ENCODE results near the gene ADAM22. TPM values are rescaled to one million over a fixed set of nuclear protein-coding genes. Genes with fewer than 3 reads are reported as not detected.
"Not testable (repeated sequence)": the region's sequence is repeated elsewhere in the genome, so short reads cannot be mapped to it uniquely, and the experiment has no call there.

ADAM22 gene
- polyA plus RNA-seq, 2 donors = 0.08 to 0.16 TPM

DNA sequence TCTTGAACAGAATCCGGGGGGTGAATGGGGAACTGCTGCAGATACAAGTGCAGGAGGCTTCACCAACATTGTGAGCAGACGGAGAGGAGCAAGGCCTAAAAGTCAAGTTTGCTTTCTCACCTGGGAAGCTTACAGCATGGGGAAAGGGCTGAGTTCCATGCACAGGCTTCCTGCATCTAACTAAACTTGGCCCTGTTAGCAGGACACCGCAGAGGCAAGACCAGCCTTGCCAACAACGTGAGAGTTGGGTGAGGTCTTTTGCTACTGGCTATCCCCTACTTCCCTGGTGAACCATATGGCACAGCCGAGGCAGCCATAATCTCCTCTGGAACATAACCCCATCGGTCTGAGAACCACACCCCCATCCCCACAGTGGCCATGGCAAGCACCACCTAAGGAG is 14.2 kb upstream of the ADAM22 start:
- Histone ChIP-seq H3K9me3 (ENCODE audit: control insufficient read depth in 2 of 2, insufficient read depth in 1 of 2, low read depth in 1 of 2, low read length in 1 of 2) (no peaks in the 10 kb centered on the region), H3K4me1 (ENCODE audit: control insufficient read depth in 2 of 2, insufficient read depth in 2 of 2, low read length in 1 of 2) (no peaks in the 10 kb centered on the region), H3K36me3 (ENCODE audit: control insufficient read depth in 2 of 2, insufficient read depth in 2 of 2, low read length in 1 of 2) (no peaks in the 10 kb centered on the region), H3K27ac (ENCODE audit: low read depth in 2 of 2, low read length in 1 of 2) (no peak overlapping the region), H3K4me3 (ENCODE audit: low read depth in 1 of 2, low read length in 2 of 2) (no peak overlapping the region), H3K27me3 (ENCODE audit: control insufficient read depth in 1 of 2, insufficient read depth in 2 of 2, low read length in 2 of 2) (no peaks in the 10 kb centered on the region)
- 86 to 87% methylated on average over 6 of the region's 6 CpGs for WGBS, 2 donors

DNA sequence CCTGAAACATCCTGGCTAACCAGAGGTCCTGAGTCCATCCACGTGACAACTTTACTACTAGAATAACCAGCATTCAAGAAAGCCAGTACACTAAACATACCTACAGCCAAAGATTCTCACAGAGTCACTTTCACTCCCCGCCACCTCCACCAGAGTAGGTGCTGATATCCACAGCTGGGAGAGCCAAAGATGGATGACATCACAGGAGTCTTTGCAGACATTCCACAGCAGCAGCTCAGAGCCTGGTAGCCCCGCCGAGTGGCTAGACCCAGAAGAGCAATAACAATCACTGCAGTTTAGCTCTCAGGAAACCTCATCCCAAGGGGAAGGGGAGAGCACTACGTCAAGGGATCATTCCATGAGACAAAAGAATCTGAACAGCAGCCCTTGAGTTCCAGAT is 13.5 kb upstream of the ADAM22 start:
- no peak overlapping the region for H3K27ac ChIP-seq (ENCODE audit: low read depth in 2 of 2, low read length in 1 of 2)
- H3K36me3 ChIP-seq (ENCODE audit: control insufficient read depth in 2 of 2, insufficient read depth in 2 of 2, low read length in 1 of 2) = no peaks in the 10 kb centered on the region
- H3K4me1 ChIP-seq (ENCODE audit: control insufficient read depth in 2 of 2, insufficient read depth in 2 of 2, low read length in 1 of 2) = no peaks in the 10 kb centered on the region
- no peaks in the 10 kb centered on the region for H3K9me3 ChIP-seq (ENCODE audit: control insufficient read depth in 2 of 2, insufficient read depth in 1 of 2, low read depth in 1 of 2, low read length in 1 of 2)
- H3K27me3 ChIP-seq (ENCODE audit: control insufficient read depth in 1 of 2, insufficient read depth in 2 of 2, low read length in 2 of 2) = no peaks in the 10 kb centered on the region
- 76 to 89% methylated on average over 5 of the region's 5 CpGs for WGBS, 2 donors
- H3K4me3 ChIP-seq (ENCODE audit: low read depth in 1 of 2, low read length in 2 of 2) = no peak overlapping the region

DNA sequence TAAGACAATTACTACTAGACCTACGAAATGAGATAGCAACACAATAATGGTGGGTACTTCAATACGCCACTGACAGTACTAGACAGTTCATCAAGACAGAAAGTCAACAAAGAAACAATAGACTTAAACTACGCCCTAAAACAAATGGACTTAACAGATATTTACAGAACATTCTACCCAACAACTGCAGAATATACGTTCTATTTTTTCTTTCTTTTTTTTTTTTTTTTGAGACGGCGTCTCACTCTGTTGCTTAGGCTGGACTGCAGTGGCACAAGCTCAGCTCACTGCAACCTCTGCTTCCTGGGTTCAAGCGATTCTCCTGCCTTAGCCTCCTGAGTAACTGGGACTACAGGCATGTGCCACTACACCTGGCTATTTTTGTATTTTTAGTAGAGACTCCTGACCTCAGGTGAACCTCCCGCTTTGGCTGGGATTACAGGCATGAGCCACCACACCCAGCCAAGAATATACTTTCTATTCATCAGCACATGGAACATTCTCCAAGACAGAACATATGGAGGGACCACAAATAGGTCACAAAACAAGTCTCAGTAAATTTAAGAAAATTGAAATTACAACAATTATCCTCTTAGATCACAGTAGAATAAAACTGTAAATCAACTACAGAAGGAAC is 11.2 kb upstream of the ADAM22 start:
- H3K4me3 ChIP-seq (ENCODE audit: low read depth in 1 of 2, low read length in 2 of 2); H3K4me1 ChIP-seq (ENCODE audit: control insufficient read depth in 2 of 2, insufficient read depth in 2 of 2, low read length in 1 of 2); H3K36me3 ChIP-seq (ENCODE audit: control insufficient read depth in 2 of 2, insufficient read depth in 2 of 2, low read length in 1 of 2); H3K27ac ChIP-seq (ENCODE audit: low read depth in 2 of 2, low read length in 1 of 2); H3K9me3 ChIP-seq (ENCODE audit: control insufficient read depth in 2 of 2, insufficient read depth in 1 of 2, low read depth in 1 of 2, low read length in 1 of 2); H3K27me3 ChIP-seq (ENCODE audit: control insufficient read depth in 1 of 2, insufficient read depth in 2 of 2, low read length in 2 of 2): not testable (repeated sequence)
- 91 to 95% methylated on average over 8 of the region's 8 CpGs for WGBS, 2 donors

DNA sequence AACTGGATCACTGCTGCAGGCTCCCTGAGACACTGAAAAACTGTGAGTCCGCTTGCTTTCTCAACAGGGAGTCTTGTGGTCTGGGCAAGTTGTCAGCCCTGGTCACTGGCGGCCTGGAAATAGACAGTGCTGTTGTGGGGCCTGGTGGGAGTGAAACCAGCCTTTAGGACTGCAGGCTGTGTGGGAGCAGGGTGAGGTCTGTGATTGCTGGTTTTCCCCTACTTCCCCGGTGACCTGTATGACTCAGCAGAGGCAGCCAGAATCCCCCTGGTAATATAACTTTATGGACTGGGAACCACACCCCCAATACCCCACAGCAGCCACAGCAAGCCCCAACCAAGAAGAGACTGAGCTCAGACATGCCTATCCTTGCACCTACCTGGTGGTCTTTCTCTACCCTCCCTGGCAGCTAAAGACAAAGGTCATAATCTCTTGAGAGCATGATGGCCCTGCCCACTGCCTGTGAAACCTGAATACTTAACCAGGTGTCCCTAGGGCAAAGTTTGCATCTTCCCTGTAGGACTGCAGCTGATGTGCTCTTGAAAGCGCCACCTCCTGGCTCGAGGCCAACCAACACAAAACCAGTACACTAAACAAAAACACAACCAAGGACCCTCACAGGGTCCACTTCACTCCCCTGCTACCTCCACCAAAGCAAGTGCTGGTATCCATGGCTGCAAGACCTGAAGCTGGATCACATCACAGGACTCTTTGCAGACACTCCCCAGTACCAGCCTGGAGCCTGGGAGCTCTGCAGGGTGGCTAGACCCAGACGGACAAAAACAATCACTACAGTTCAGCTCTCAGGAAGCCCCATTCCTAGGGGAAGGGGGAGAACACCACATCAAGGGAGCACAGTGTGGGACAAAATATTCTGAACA is 7.2 kb upstream of the ADAM22 start:
- Histone ChIP-seq H3K36me3 (ENCODE audit: control insufficient read depth in 2 of 2, insufficient read depth in 2 of 2, low read length in 1 of 2) (no peaks in the 10 kb centered on the region), H3K9me3 (ENCODE audit: control insufficient read depth in 2 of 2, insufficient read depth in 1 of 2, low read depth in 1 of 2, low read length in 1 of 2) (no peaks in the 10 kb centered on the region), H3K4me3 (ENCODE audit: low read depth in 1 of 2, low read length in 2 of 2) (no peak overlapping the region), H3K27me3 (ENCODE audit: control insufficient read depth in 1 of 2, insufficient read depth in 2 of 2, low read length in 2 of 2) (no peaks in the 10 kb centered on the region), H3K4me1 (ENCODE audit: control insufficient read depth in 2 of 2, insufficient read depth in 2 of 2, low read length in 1 of 2) (no peaks in the 10 kb centered on the region), H3K27ac (ENCODE audit: low read depth in 2 of 2, low read length in 1 of 2) (no peak overlapping the region)
- 49 to 52% methylated on average over 6 of the region's 6 CpGs for WGBS, 2 donors

DNA sequence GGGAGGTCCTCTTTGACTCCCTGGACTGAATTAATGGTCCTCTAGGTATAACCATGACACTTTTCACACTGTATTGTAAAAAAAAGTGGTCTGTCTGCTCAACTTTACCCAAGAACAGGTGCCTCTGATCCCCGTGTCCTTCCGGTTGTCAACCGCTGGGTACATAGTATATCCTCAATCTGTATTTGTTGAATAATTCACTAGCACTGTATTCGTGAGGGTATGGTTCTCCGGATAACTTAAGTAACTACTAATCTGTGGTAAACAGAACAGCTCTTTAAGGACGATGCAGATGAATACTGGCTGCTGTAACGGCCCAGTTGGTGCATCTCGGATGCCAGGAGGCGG is 472 bp upstream of the ADAM22 start:
- Histone ChIP-seq H3K27ac (ENCODE audit: low read depth in 2 of 2, low read length in 1 of 2) (no peak overlapping the region), H3K36me3 (ENCODE audit: control insufficient read depth in 2 of 2, insufficient read depth in 2 of 2, low read length in 1 of 2) (no peaks in the 10 kb centered on the region), H3K4me3 (ENCODE audit: low read depth in 1 of 2, low read length in 2 of 2) (peak overlapping the region; percentile 58 to 67), H3K9me3 (ENCODE audit: control insufficient read depth in 2 of 2, insufficient read depth in 1 of 2, low read depth in 1 of 2, low read length in 1 of 2) (no peaks in the 10 kb centered on the region), H3K4me1 (ENCODE audit: control insufficient read depth in 2 of 2, insufficient read depth in 2 of 2, low read length in 1 of 2) (peaks cover 3 to 13% of the 10 kb centered on the region in 2 donors), H3K27me3 (ENCODE audit: control insufficient read depth in 1 of 2, insufficient read depth in 2 of 2, low read length in 2 of 2) (no peaks in the 10 kb centered on the region)
- 8 to 9% methylated on average over 9 of the region's 9 CpGs for WGBS, 2 donors

DNA sequence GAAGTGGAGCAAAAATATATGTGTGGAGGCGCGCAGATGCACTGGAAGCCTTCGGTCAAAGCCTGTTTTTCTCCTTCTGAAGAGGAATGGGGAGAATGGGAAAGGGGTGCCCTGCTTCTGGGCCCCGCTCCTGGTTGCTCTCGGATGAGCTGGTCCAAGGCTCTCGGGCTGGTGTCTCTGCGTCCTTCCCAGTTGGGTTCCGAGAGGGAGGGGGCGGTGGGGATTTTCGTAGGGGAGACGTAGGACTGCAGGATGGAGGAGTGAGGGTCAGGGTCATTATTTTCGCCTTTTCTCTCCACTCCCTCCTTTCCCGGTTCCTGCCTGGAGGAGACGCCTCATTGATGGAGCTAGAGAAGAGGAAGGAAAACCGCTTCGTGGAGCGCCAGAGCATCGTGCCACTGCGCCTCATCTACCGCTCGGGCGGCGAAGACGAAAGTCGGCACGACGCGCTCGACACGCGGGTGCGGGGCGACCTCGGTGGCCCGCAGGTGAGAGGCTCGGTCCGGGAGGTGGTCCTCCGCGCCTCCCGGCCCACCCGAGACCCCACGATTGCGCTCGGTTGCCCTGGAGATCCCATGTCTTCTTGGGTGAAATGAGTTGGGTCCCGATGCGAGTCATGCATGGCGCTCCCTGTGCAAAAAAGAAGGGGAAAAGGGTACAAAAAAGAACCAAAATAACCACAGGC is 790 bp downstream of the ADAM22 start:
- no peaks in the 10 kb centered on the region for H3K9me3 ChIP-seq (ENCODE audit: control insufficient read depth in 2 of 2, insufficient read depth in 1 of 2, low read depth in 1 of 2, low read length in 1 of 2)
- H3K36me3 ChIP-seq (ENCODE audit: control insufficient read depth in 2 of 2, insufficient read depth in 2 of 2, low read length in 1 of 2) = no peaks in the 10 kb centered on the region
- WGBS, 2 donors = 2 to 4% methylated on average over 46 to 47 of the region's 47 CpGs
- no peak overlapping the region for H3K27ac ChIP-seq (ENCODE audit: low read depth in 2 of 2, low read length in 1 of 2)
- H3K4me3 ChIP-seq (ENCODE audit: low read depth in 1 of 2, low read length in 2 of 2) = peak overlapping the region; percentile 58 to 67
- H3K4me1 ChIP-seq (ENCODE audit: control insufficient read depth in 2 of 2, insufficient read depth in 2 of 2, low read length in 1 of 2) = peaks cover 3 to 13% of the 10 kb centered on the region in 2 donors
- H3K27me3 ChIP-seq (ENCODE audit: control insufficient read depth in 1 of 2, insufficient read depth in 2 of 2, low read length in 2 of 2) = no peaks in the 10 kb centered on the region

DNA sequence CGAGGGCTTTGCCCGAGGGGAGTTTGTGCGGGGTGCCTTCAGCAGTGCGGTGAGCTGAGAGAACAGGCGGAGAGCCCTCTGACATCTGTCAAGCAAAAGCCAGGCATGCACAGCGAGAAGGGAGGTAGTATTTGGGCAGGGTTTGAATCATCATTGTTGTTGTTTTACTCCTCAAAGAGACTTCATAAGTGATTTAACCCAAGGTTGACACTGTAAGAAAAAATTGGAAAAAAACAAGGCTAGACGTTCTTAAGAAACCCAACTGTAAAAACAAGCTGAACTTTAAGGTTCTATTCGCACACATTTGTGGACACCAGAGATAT is 1.3 kb downstream of the ADAM22 start:
- peaks cover 3 to 13% of the 10 kb centered on the region in 2 donors for H3K4me1 ChIP-seq (ENCODE audit: control insufficient read depth in 2 of 2, insufficient read depth in 2 of 2, low read length in 1 of 2)
- H3K9me3 ChIP-seq (ENCODE audit: control insufficient read depth in 2 of 2, insufficient read depth in 1 of 2, low read depth in 1 of 2, low read length in 1 of 2) = no peaks in the 10 kb centered on the region
- no peaks in the 10 kb centered on the region for H3K27me3 ChIP-seq (ENCODE audit: control insufficient read depth in 1 of 2, insufficient read depth in 2 of 2, low read length in 2 of 2)
- 38 to 48% methylated on average over 8 of the region's 8 CpGs for WGBS, 2 donors
- no peak overlapping the region for H3K27ac ChIP-seq (ENCODE audit: low read depth in 2 of 2, low read length in 1 of 2)
- H3K4me3 ChIP-seq (ENCODE audit: low read depth in 1 of 2, low read length in 2 of 2) = peak overlapping the region in 1 of 2 donors; percentile 58
- no peaks in the 10 kb centered on the region for H3K36me3 ChIP-seq (ENCODE audit: control insufficient read depth in 2 of 2, insufficient read depth in 2 of 2, low read length in 1 of 2)

DNA sequence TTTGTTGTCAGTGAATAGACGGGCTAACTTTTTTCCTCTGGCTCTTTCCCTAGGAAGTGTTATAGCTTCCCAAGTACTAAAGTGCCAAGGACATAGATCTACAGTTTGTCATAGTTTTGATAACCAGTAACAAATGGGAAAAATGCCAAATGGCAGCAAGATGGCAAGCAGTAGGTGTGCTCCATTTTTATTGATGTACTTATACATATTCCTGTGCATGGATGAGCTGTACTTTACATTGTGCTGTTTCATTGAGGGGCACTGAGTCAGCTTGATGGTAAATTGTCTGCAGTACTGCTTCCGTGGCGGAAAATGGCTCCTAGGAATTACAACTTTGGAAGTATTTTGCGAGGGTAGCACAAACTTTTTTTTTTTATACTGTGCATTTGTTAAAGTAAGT is 7.1 kb downstream of the ADAM22 start:
- Histone ChIP-seq H3K9me3 (ENCODE audit: control insufficient read depth in 2 of 2, insufficient read depth in 1 of 2, low read depth in 1 of 2, low read length in 1 of 2) (no peaks in the 10 kb centered on the region), H3K27me3 (ENCODE audit: control insufficient read depth in 1 of 2, insufficient read depth in 2 of 2, low read length in 2 of 2) (no peaks in the 10 kb centered on the region), H3K27ac (ENCODE audit: low read depth in 2 of 2, low read length in 1 of 2) (no peak overlapping the region), H3K4me1 (ENCODE audit: control insufficient read depth in 2 of 2, insufficient read depth in 2 of 2, low read length in 1 of 2) (no peaks in the 10 kb centered on the region), H3K36me3 (ENCODE audit: control insufficient read depth in 2 of 2, insufficient read depth in 2 of 2, low read length in 1 of 2) (no peaks in the 10 kb centered on the region), H3K4me3 (ENCODE audit: low read depth in 1 of 2, low read length in 2 of 2) (no peak overlapping the region)
- WGBS, 2 donors = 94 to 95% methylated on average over 4 of the region's 4 CpGs

DNA sequence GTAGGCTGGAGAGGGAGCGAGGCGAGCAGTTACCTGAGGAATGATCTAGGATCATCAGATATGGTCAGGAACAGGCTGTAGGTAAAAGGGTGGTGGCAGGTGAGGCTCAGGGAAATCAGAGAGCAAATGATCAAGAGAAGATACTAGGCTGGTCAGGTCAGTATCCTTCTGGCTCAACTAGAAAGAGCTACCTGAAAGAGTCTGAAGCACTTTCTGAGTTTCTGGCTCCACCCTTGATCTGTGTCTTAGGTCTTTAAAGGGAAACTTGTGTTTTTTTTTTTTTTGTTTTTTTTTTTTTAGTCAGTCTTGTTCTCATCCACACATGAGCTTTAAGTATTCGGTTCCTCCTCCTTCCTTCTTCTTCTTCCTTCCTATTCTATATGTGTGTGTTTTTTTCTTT is 10.5 kb downstream of the ADAM22 start:
- Histone ChIP-seq H3K9me3 (ENCODE audit: control insufficient read depth in 2 of 2, insufficient read depth in 1 of 2, low read depth in 1 of 2, low read length in 1 of 2) (no peaks in the 10 kb centered on the region), H3K36me3 (ENCODE audit: control insufficient read depth in 2 of 2, insufficient read depth in 2 of 2, low read length in 1 of 2) (no peaks in the 10 kb centered on the region), H3K4me1 (ENCODE audit: control insufficient read depth in 2 of 2, insufficient read depth in 2 of 2, low read length in 1 of 2) (no peaks in the 10 kb centered on the region), H3K27ac (ENCODE audit: low read depth in 2 of 2, low read length in 1 of 2) (no peak overlapping the region), H3K27me3 (ENCODE audit: control insufficient read depth in 1 of 2, insufficient read depth in 2 of 2, low read length in 2 of 2) (no peaks in the 10 kb centered on the region), H3K4me3 (ENCODE audit: low read depth in 1 of 2, low read length in 2 of 2) (no peak overlapping the region)
- WGBS, 2 donors = 83 to 94% methylated on average over 3 of the region's 3 CpGs

Measured in esophagus (tissue), 2 donors.